H9 (cell line): ENCODE results near the gene ATP6V0B. TPM values are rescaled to one million over a fixed set of nuclear protein-coding genes. Genes with fewer than 3 reads are reported as not detected.
A peak's percentile ranks its signal among the peaks of the same experiment; 100 is the strongest.

Source experiments
- DNase-seq: peaks from one replicate; pipeline ENCODE4 v3.0.0-alpha.2; 2017
- H2AFZ ChIP-seq: one replicate; pipeline ENCODE4 v1.6.1; 2013; ENCODE audit warnings: mild to moderate bottlenecking, low read length, control low read depth, moderate library complexity
- H2AK5ac ChIP-seq: 2 replicates; pipeline ENCODE4 v1.6.1; 2013; ENCODE audit warnings: low read length, control low read depth, mixed read lengths; ENCODE audit not compliant: insufficient read length
- H2BK120ac ChIP-seq: one replicate; pipeline ENCODE4 v1.6.1; 2013; ENCODE audit warnings: low read depth, mild to moderate bottlenecking, low read length, control low read depth, inconsistent platforms; ENCODE audit not compliant: poor library complexity, severe bottlenecking
- H2BK12ac ChIP-seq: 2 replicates; pipeline ENCODE4 v1.6.1; 2013; ENCODE audit warnings: low read length, control low read depth, mixed read lengths, low read depth; ENCODE audit not compliant: insufficient read length
- H2BK15ac ChIP-seq: 2 replicates; pipeline ENCODE4 v1.6.1; 2013; ENCODE audit warnings: low read depth, low read length, control low read depth
- H2BK20ac ChIP-seq: one replicate; pipeline ENCODE4 v1.6.1; 2013; ENCODE audit warnings: low read depth, mild to moderate bottlenecking, low read length, control low read depth, inconsistent platforms; ENCODE audit not compliant: poor library complexity, severe bottlenecking
- H2BK5ac ChIP-seq: 2 replicates; pipeline ENCODE4 v1.6.1; 2013; ENCODE audit warnings: low read length, control low read depth, mixed read lengths; ENCODE audit not compliant: insufficient read length
- H3K14ac ChIP-seq: 2 replicates; pipeline ENCODE4 v1.6.1; 2013; ENCODE audit warnings: low read length, control low read depth; ENCODE audit not compliant: insufficient read depth
- H3K18ac ChIP-seq: 2 replicates; pipeline ENCODE4 v1.6.1; 2013; ENCODE audit warnings: low read depth, mild to moderate bottlenecking, mixed read lengths, low read length, control low read depth; ENCODE audit not compliant: insufficient read length
- H3K23ac ChIP-seq: 2 replicates; pipeline ENCODE4 v1.6.1; 2013; ENCODE audit warnings: low read length, control low read depth, mixed read lengths, low read depth; ENCODE audit not compliant: insufficient read length
- H3K23me2 ChIP-seq: 2 replicates; pipeline ENCODE4 v1.6.1; 2013; ENCODE audit warnings: low read depth, mild to moderate bottlenecking, mixed read lengths, low read length, control low read depth; ENCODE audit not compliant: insufficient read length, poor library complexity, severe bottlenecking
- H3K27ac ChIP-seq: 2 replicates; pipeline ENCODE4 v1.5.1; 2013; ENCODE audit warnings: low read length, control low read depth, mixed read lengths, low read depth; ENCODE audit not compliant: insufficient read length
- H3K27me3 ChIP-seq: 2 replicates; pipeline ENCODE4 v1.6.1; 2013; ENCODE audit warnings: low read length, control low read depth, inconsistent platforms; ENCODE audit not compliant: insufficient read depth
- H3K4ac ChIP-seq: 2 replicates; pipeline ENCODE4 v1.6.1; 2013; ENCODE audit warnings: low read depth, mild to moderate bottlenecking, control low read depth, inconsistent platforms, low read length, moderate library complexity
- H3K4me1 ChIP-seq: 2 replicates; pipeline ENCODE4 v1.6.1; 2013; ENCODE audit warnings: low read length, control low read depth, inconsistent platforms; ENCODE audit not compliant: insufficient read depth
- H3K4me2 ChIP-seq: 2 replicates; pipeline ENCODE4 v1.6.1; 2013; ENCODE audit warnings: low read length, control low read depth, mixed read lengths; ENCODE audit not compliant: insufficient read length, insufficient read depth
- H3K56ac ChIP-seq: 2 replicates; pipeline ENCODE4 v1.6.1; 2013; ENCODE audit warnings: low read depth, mild to moderate bottlenecking, mixed read lengths, low read length, control low read depth; ENCODE audit not compliant: insufficient read length
- H3K79me1 ChIP-seq: 2 replicates; pipeline ENCODE4 v1.6.1; 2013; ENCODE audit warnings: low read depth, mild to moderate bottlenecking, moderate library complexity, low read length, control low read depth, inconsistent platforms; ENCODE audit not compliant: insufficient read depth, poor library complexity, severe bottlenecking
- H3K79me2 ChIP-seq: 2 replicates; pipeline ENCODE4 v1.6.1; 2013; ENCODE audit warnings: low read length, control low read depth, inconsistent platforms; ENCODE audit not compliant: insufficient read depth
- H3K9ac ChIP-seq: 2 replicates; pipeline ENCODE4 v1.6.1; 2013; ENCODE audit warnings: low read length, control low read depth, mixed read lengths; ENCODE audit not compliant: insufficient read length; ENCODE audit errors: extremely low read depth
- H3K9me3 ChIP-seq: one replicate; pipeline ENCODE4 v1.6.1; 2013; ENCODE audit warnings: low read depth, low read length, inconsistent platforms; ENCODE audit not compliant: control insufficient read depth
- H3T11ph ChIP-seq: one replicate; pipeline ENCODE4 v1.6.1; 2013; ENCODE audit warnings: mild to moderate bottlenecking, low read length, control low read depth, inconsistent platforms
- H4K20me1 ChIP-seq: one replicate; pipeline ENCODE4 v1.6.1; 2013; ENCODE audit not compliant: control insufficient read depth, insufficient read length, insufficient read depth
- H4K5ac ChIP-seq: 2 replicates; pipeline ENCODE4 v1.6.1; 2013; ENCODE audit warnings: low read depth, mild to moderate bottlenecking, mixed read lengths, low read length, control low read depth; ENCODE audit not compliant: insufficient read length
- H4K8ac ChIP-seq: replicated peaks from 2 replicates; pipeline ENCODE4 v1.6.1; 2013; ENCODE audit warnings: low read length, control low read depth, mixed read lengths, low read depth; ENCODE audit not compliant: insufficient read length
- H4K91ac ChIP-seq: 2 replicates; pipeline ENCODE4 v1.6.1; 2013; ENCODE audit warnings: low read depth, mild to moderate bottlenecking, moderate library complexity, mixed read lengths, low read length, control low read depth; ENCODE audit not compliant: insufficient read length
- H3K27ac Mint-ChIP-seq, 3 experiments: 2 replicates in 2 of 3; 3 replicates in 1 of 3; pipeline ENCODE4 v1.8.0; 2020 to 2021; ENCODE audit warnings: mixed read lengths in 3 of 3, mild to moderate bottlenecking in 1 of 3, moderate library complexity in 1 of 3
- H3K27me3 Mint-ChIP-seq: 2 replicates; pipeline ENCODE4 v1.8.0; 2021; ENCODE audit warnings: low read depth, mild to moderate bottlenecking, moderate library complexity, mixed read lengths
- H3K36me3 Mint-ChIP-seq, 3 experiments: 2 replicates in 2 of 3; 3 replicates in 1 of 3; pipeline ENCODE4 v1.8.0; 2020 to 2021; ENCODE audit warnings: low read depth in 3 of 3, mixed read lengths in 3 of 3; ENCODE audit not compliant: insufficient read depth in 1 of 3
- H3K4me1 Mint-ChIP-seq, 2 experiments: 2 replicates each; pipeline ENCODE4 v1.8.0; 2020; ENCODE audit warnings: mixed read lengths in 2 of 2
- H3K4me3 Mint-ChIP-seq, 2 experiments: 2 replicates in 1 of 2; 3 replicates in 1 of 2; pipeline ENCODE4 v1.8.0; 2020 to 2021; ENCODE audit warnings: mild to moderate bottlenecking in 2 of 2, mixed read lengths in 2 of 2, moderate library complexity in 1 of 2
- H3K9me3 Mint-ChIP-seq, 2 experiments: 2 replicates in 1 of 2; 3 replicates in 1 of 2; pipeline ENCODE4 v1.8.0; 2020; ENCODE audit warnings: mild to moderate bottlenecking in 2 of 2, mixed read lengths in 2 of 2, moderate library complexity in 1 of 2
- CTCF ChIP-seq: fragments of 200-600 bp; sonication (generic); conservative IDR thresholded peaks from 3 replicates; pipeline ENCODE4 v1.8.0; 2021; ENCODE audit warnings: antibody characterized with exemption, mild to moderate bottlenecking
- WGBS: extraction: QIAGEN DNeasy Blood & Tissue Kit; methylation state at CpG from one replicate; pipeline ENCODE4 v1.1.7; 2013; ENCODE audit warnings: missing lambda C conversion rate, low lambda C conversion rate, mixed read lengths; ENCODE audit not compliant: insufficient read length; ENCODE audit errors: extremely low coverage; 5-methylcytosine and 5-hydroxymethylcytosine counted together
- total RNA-seq: library from RNA; stranded (reverse); gene quantifications from 2 replicates; pipeline ENCODE4 v1.2.1, GENCODE V29; 2021

The ATP6V0B gene
- total RNA-seq, 1 experiment from 2014 or later = 131 TPM

GRCh38 chr1:44014365-44015104, 39.8 kb downstream of the ATP6V0B start:
- H2BK15ac ChIP-seq = no peak overlapping the region
- H3K23ac ChIP-seq = no peak overlapping the region
- no peak overlapping the region for H2AK5ac ChIP-seq
- no peak overlapping the region for H3K4ac ChIP-seq
- Mint-ChIP-seq H3K36me3 (peaks cover 3 to 8% (median 4%) of the 10 kb centered on the region in 3 experiments; a peak in 6 of 7 replicates), H3K4me1 (peaks cover 15 to 31% of the 10 kb centered on the region in 2 experiments), H3K4me3 (no peak overlapping the region), H3K27me3 (no peaks in the 10 kb centered on the region), H3K27ac (peak overlapping the region in 1 of 3 experiments; percentile 12; a peak in 2 of 7 replicates), H3K9me3 (no peaks in the 10 kb centered on the region)
- no peaks in the 10 kb centered on the region for H3K9me3 ChIP-seq
- H3K23me2 ChIP-seq = no peaks in the 10 kb centered on the region
- DNase-seq = no peak
- no peak for TF ChIP-seq CTCF
- H3K56ac ChIP-seq = no peak overlapping the region
- no peak overlapping the region for H3K4me2 ChIP-seq
- H3K4me1 ChIP-seq = peaks cover 3% of the 10 kb centered on the region; the same call in 1 of the 2 replicates
- no peak overlapping the region for H3K9ac ChIP-seq
- H3T11ph ChIP-seq = no peak overlapping the region
- no peak overlapping the region for H3K18ac ChIP-seq
- H2BK5ac ChIP-seq = no peak overlapping the region
- H3K27me3 ChIP-seq = no peaks in the 10 kb centered on the region
- H3K27ac ChIP-seq = no peak overlapping the region
- H2BK20ac ChIP-seq = no peak overlapping the region
- H4K8ac ChIP-seq = no peak overlapping the region
- H2BK120ac ChIP-seq = no peak overlapping the region
- no peaks in the 10 kb centered on the region for H3K79me2 ChIP-seq
- H2BK12ac ChIP-seq = no peak overlapping the region
- H4K91ac ChIP-seq = no peak overlapping the region
- WGBS = no CpG with 5 or more reads among the region's 8 CpGs
- no peak overlapping the region for H4K5ac ChIP-seq
- H3K14ac ChIP-seq = no peak overlapping the region; the same call in 1 of the 2 replicates
- no peak overlapping the region for H2AFZ ChIP-seq
- no peaks in the 10 kb centered on the region for H3K79me1 ChIP-seq
- H4K20me1 ChIP-seq = no peaks in the 10 kb centered on the region
